Stimulated activated CD4-positive, alpha-beta T cell treated with anti-CD3 and anti-CD28 coated beads, Interleukin-2, amount 100 ng/mL, for 48 hours (primary cell): ENCODE measurements around the gene SAT1.

Experiments used
- DNase-seq, 2 donors: peaks; one replicate each; pipeline ENCODE4 v3.0.0-alpha.2; 2020

SAT1 gene

GRCh38 chrX:23779025-23779424 is 3.9 kb upstream of the SAT1 start:
- no peak for DNase-seq

- no peak for DNase-seq
Observed at GRCh38 chrX:23782455-23782854, 518 bp upstream of the SAT1 start.

GRCh38 chrX:23783589-23784469 is 856 bp downstream of the SAT1 start:
- no peak for DNase-seq

DNA sequence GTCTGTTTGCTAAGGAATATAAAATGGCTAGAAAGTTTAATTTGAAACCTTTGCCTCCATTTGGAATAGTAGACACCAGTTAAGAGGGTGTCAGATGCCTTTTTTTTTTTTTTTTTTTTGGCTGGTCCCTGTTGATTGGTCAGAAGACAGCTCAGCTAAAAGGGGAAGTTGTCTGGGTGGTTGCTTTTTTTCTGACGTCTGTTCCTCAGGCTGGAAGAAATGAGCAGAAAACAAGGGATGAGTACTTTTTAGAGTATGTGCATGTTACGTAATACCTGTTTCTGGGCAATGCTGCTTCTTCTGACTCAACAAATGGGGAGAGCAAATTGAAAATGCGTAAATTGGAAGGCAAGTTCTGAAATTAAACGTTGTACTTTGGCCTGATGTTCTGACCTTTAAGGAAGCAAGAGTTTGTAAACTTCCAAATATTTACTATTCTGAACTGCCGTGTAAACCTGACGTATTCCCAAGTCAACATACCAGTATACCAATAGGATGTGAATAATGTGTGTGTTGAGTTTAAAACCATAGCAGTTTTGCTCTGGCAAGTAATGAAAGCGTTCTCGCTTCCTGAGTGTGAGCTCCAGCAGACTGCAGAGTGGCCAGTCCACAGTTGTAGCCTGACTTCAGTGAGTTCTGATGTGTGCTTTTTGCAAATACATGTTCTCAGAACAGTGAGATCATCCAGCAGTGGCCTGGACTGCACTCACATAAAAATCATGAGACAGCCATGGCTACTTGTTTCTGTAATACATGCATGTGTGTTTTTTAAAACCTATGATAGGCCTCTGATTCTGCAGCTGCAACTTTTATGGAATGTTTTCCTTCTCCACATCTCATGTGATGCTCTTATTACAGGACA is 1.7 kb downstream of the SAT1 start:
- DNase-seq, result no peak

DNA sequence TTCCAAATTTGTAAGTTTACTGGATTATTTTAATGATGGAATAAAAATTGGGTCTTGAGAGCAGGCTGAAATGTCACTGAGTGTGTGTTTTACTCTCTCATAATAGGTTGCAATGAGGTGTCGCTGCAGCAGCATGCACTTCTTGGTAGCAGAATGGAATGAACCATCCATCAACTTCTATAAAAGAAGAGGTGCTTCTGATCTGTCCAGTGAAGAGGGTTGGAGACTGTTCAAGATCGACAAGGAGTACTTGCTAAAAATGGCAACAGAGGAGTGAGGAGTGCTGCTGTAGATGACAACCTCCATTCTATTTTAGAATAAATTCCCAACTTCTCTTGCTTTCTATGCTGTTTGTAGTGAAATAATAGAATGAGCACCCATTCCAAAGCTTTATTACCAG is 2.6 kb downstream of the SAT1 start:
- DNase-seq, result no peak

- no peak for DNase-seq
Observed at GRCh38 chrX:23786268-23786815, 3.4 kb downstream of the SAT1 start.

GRCh38 chrX:23787745-23788118 is 4.8 kb downstream of the SAT1 start:
- no peak for DNase-seq

DNA sequence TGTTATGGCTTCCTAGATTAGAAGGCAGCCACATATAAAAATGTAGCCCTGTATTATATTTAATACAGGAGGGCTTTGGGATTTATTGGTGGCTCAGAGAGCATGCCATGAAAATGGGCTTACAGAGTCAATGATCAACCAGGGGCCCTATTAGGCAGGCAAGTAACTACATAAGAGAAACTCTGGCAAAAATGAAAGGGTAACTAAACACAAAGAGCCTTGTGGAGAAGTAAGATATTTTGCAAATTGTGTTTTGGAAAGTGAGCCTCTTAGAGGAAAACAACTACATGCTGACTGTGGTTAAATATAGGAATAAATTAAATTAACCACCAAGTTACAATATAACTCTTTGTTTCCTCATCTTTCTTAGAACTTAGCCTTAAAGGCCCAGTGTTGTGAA is 5.5 kb downstream of the SAT1 start:
- DNase-seq, result no peak

DNA sequence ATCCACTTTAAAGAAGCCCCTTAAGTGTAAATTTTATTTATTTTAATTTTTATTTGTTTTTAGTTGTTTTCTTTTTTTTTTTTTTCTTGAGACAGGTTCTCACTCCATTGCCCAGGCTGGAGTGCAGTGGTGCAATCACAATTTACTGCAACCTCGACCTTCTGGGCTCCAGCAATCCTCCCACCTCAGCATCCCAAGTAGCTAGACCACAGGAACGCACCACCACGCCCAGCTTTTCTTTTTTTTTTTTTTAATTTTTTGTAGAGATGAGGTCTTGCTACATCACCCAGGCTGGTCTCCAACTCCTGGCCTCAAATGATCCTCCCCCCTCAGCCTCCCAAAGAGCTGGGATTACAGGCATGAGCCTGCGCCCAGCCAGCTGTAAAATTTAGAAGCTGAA is 6.0 kb downstream of the SAT1 start:
- no peak for DNase-seq

- no peak for DNase-seq
Observed at GRCh38 chrX:23789386-23790154, 6.6 kb downstream of the SAT1 start.

DNA sequence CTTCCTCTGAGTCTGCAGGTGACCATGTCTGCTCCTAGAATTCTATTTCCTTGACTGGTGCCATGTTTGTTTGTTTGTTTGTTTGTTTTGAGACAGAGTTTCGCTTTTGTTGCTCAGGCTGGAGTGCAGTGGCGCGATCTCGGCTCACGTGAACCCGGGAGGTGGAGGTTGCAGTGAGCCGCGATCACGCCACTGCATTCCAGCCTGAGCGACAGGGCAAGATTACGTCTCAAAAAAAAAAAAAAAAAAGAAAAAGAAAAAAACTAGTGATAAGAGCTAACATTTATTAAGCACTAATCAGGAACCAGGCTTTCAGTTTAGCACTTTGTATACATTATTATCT is 7.2 kb downstream of the SAT1 start:
- no peak for DNase-seq

DNA sequence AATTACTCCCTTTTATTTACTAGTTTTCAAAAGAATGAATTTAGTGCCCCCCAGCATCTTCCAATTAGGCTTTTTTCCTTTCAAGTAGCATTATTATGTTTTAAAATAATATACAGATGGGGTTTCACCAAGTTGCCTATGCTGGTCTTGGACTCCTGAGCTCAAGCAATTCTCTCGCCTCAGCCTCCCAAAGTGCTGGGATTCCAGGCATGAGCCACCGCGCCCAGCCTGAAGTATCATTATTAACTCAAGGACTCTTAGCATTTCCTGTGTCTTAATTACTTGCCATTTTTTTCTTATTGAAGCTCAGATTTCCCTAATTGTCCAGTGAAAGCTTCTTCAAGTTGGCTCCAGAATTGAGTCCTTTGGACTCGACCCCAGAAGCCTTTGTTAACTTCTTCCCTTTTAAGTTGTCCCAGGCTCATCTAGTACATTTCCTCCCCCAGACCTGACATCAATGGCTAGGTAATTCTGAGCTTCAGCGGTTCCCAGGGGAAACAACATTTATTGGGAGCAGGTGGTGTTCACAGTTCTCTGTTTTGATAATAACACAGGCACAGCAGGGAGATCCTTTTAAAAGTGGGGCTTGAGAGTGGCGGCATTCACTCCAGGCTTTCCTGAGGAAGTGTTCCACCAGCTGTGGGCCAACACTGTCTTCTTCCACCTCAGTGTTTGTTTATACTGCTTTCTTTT is 10.0 kb downstream of the SAT1 start:
- DNase-seq, result no peak

DNA sequence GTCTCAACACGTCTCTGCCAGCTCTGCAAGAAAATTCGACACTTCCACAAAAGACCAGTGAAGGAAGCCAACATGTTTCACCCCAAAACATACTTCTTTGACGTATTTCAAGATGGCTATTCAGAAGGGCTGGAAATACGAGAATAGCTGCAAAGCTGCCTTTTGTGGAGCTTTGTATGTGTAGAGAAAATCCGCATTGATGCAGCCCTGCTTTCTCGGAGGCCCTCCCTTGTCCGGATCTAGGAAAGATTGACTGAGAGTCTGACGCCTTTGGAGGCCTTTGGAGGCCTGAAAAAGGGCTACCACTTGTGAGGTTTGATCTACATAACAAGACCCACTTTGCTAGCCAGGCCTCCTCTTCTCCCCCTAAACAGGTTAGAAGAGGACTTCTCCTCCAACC is 12.2 kb downstream of the SAT1 start:
- DNase-seq, result no peak

DNA sequence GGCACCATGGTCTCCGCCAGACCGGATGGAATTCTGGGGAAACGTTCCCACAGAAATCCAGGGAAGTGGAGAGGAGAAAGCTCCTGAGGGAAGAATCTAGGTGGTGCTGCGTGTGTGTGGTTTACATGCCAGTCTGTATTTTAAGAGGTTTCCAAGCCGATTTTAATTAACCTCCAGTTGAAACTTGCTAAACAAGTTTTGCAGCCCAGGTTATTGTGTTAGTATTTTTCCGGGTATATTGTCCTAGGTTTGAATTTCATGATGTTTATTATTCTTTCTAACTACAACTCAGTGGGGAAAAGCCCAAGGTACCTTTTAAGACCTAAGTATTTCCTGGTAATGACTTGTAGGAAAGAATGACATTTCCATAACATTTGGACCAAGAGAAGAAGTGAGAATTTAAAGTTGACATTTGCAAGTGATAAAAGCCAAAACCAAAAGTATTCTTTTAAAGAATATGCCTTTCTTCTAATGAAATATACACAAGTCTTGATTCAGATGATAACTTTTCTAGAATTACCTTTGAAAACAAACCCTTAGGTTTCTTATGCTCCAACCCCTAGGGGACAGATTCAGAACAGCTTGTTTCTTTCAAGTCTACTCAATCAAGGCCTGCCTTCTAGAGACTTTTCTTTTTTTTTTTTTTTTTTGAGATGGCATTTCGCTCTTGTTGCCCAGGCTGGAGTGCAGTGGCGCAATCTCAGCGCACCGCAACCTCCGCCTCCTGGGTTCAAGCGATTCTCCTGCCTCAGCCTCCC is 14.6 kb downstream of the SAT1 start:
- DNase-seq, result no peak

GRCh38 chrX:23799469-23800065 is 16.6 kb downstream of the SAT1 start:
- no peak for DNase-seq

DNA sequence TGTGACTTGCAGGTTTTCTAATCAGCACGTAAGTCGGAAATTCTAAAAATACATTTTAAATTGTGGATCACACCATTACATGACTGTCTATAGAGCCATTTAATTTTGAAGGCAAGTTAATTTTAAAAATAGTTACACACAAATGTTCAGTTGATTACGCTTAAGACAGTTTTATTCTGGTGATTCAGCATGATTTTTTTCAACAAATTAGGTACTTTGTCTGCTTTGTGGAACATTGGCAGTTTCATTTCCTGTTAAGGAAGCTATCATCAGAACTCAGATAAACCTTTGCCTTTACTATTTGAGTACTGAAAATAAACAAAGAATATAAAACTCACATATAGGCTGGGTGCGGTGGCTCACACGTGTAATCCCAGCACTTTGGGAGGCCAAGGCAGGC is 19.5 kb downstream of the SAT1 start:
- DNase-seq, result no peak

DNA sequence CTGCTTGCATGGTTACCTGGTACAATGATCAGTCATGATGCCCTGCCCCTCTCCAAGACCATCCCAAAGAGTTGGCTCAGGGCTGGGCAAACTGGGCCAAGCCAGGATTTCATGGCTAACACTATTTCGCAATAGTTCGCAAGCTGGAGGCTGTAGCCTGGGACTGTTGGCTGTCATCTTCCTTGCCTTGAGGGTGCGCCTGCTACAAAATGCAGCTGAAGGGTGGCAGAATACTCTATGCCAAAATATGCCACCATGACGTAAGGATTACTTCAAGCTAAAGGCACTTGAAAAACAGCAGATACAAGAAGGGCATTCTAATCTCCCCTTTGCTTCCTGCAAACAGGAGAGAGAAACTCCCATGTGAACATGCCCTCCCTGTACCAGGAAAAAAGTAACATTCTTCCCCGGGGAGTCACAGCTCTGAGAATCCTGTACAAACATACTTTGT is 21.0 kb downstream of the SAT1 start:
- DNase-seq, result no peak

- DNase-seq, result no peak
Observed at GRCh38 chrX:23804578-23804977, 21.6 kb downstream of the SAT1 start.

GRCh38 chrX:23805389-23805788 is 22.4 kb downstream of the SAT1 start:
- DNase-seq, result no peak

GRCh38 chrX:23810279-23810678 is 27.3 kb downstream of the SAT1 start:
- no peak for DNase-seq

DNA sequence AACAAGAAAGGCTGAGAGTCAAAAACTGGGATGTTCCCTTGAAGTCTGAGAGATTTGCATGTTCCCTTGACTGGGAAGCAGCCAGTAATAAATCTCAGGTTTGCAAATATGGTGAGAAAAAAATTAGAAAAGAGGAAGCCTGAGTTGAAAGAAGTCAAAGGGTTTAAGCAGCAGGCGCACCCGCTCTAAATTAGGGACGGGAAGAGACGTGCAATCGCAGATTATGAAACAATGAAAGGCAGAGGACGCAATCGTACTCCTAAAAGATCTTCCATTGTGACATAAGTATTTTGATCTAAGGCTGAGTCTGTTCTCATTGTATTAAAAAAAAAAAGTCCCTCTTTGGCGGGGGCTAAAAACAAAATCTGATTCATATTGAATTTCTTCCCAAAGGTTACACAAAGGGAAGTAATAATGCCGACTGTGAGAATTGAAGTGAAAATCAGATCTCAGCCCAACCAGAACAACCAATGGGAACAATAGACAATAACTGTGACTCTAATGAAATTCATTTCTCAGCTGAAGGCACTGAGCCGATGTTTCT is 28.2 kb downstream of the SAT1 start:
- no peak for DNase-seq
